CD4-positive, alpha-beta T cell treated with Interferon gamma for 1 hour (primary cell): Measurements from ENCODE around the gene ADSL.

ENCODE experiments used
- DNase-seq: peaks from one replicate; pipeline ENCODE4 v3.0.0-alpha.2; 2020

The ADSL gene

DNA sequence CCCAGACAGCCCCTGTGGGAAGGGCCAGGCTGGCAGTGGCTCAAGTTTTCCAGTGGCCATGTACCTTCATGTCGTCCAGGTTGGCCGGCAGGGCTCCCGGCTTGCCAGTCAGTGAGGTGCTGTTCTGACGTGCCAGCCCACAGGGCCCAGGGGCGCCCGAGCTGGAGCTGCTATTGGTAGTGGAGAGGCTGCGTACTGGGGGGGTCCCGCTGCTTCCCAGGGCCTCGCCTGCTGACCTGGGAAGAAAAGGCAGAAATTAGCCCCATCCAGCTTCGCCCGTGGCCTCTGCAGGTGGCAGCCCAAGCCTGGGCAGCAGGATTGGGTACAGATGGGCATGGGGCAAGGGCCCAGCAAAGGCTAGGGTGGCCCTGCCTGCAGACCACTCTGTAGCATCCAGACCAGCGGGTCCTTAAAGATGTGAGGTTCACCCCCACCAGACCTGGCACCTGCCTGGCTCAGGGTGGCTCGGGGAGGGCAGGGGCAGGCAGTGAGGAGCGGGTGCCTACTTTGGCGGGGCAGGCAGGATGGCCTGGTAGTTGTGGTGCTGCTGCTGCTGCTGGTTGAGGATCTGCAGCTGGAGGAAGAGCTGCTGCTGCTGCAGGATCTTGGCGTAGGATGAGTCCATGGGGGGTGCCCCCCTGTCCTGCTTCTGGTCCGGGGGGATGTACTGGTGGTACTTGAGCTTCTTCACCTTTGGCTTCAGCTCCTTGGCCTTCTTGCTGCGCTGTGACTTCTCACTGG is 74.2 kb downstream of the ADSL start:
- DNase-seq: no peak

DNA sequence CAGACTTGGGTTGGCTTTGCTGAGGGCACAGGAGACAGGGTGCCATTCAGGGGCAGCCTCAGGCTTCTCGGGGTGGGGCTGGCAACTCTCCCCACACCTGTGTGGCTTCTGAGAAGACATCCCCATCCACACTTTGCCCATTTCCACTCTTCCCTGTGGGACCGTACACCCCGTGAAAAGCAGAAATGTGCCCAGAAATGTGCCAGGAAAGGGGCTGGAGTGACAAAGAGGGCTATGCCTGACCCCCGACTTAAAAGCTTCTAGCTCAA is 74.7 kb downstream of the ADSL start:
- no peak for DNase-seq

DNA sequence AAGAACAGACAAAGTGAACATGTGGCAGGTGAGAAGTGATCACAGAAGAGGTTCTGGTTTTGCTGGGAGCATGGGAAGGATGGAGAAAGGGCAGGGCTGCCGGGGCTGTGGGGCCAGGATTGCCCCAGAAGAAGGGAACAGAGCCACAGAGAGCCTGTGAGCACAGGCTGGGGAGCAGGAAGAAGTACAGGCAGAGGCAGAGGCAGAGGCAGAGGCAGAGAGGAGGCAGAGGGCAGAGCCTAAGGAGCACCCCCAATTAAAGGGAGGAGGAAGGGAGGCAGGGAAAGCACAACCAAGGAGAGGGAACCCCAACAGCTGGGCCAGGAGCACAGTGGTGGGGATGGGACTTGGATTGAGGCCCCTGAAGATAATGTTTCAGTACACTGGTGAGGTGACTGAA is 75.6 kb downstream of the ADSL start:
- DNase-seq: no peak

DNA sequence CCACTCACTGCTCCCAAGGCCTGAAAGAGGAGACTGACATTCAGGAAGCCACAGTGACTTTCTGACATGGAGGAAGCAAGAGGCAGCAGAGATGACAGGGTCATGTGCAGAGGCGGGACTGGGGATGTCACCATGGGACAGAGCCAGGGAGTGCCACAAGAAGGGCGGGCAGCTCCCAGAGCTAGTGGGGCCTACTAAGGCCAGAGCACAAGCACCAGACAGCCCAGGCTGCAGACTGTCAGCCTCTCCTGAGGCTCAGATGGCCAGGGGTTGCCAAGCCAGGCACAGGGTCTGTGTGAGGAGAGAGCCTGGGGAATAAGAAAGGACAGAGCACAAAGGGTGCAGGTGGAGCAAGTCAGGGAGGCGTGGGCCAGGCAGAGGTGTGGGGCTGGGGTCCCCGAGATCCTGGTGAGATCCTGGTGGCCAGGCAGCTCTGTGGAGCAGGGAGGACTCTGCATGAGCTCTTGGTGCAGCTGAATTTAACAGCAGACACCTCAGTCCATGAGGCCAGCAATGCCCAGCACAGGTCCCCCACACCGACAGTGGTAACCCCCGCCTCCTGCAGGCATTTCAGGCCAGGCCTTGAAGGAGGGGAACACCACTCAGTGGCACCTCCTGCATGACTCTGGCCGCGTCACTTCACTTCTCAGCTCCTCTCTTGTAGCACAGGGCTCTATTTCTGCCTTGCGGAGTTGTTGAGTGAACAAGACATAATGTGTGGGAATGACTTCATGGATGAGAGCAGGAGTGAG is 76.4 kb downstream of the ADSL start:
- no peak for DNase-seq

DNA sequence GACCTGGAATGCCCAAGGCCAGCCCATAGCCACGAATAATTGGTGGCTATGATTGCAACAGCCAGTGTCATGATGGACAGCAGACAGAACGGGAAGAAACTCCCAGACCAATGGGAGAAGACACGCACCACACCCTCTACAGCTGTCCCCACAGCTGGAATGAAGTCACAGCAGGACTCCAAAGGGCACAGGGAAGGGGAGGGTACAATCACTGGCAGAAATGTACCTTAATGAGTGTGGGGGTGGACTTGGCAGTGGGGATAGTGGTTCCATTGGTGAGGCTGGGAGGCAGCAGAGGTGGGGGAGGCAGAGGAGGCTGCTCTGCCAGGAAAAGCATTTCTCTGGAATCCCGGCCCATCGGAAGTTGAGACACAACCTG is 77.0 kb downstream of the ADSL start:
- no peak for DNase-seq

DNA sequence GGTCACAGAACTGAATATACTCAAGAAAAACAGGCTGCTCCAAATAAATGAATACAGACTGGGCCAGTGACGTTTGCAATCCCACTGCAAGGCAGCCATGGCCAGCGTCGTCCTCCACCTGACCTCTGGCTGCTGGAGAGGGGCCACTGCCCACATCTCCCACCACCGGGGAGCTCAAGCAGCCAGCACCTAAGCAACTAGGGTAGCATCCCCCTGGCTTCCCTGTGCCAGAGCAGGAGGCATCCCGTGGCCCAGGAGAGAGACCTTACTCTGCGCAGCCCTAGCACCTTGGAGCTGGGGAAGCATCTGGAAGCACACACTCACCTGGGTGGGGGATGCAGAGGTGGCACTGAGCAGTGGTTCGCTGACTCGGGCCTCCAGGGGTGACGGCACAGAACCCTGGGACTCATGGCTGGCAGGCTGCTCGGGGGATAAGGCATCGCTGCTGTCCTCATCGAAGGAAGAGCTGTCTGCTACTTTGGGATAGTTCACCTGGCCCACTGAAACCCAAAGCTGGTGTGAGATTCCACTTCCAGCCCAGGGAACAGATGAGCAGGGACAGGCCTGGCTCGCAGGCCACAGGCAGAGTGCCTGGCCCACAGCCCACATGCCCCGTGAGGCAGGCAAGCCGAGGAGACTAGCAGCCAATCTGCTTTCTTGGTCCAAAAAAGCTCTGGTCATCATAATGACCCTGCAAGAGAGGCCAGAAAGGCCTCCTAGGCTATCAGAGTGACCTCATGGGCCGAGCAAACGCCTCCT is 77.8 kb downstream of the ADSL start:
- DNase-seq: no peak

DNA sequence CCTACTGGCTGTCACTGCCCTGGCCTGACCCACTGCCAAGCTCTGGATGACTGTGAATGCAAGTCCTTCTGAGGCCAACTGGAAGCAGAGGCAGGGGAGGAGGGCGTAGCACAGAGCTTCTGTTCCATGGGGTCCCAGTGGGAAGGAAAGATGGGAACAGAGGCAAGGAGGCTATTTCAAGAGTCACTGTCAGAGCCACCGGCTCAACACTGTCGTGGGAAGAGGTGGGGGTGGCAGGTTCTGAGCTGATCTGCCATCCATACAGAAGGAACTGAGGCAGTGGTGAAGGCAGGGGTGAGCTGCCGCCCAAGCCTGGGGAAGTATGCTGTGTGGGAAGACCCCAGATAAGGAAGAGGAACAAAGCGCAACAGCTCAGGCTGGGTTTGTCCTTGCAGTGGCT is 78.8 kb downstream of the ADSL start:
- DNase-seq: no peak

DNA sequence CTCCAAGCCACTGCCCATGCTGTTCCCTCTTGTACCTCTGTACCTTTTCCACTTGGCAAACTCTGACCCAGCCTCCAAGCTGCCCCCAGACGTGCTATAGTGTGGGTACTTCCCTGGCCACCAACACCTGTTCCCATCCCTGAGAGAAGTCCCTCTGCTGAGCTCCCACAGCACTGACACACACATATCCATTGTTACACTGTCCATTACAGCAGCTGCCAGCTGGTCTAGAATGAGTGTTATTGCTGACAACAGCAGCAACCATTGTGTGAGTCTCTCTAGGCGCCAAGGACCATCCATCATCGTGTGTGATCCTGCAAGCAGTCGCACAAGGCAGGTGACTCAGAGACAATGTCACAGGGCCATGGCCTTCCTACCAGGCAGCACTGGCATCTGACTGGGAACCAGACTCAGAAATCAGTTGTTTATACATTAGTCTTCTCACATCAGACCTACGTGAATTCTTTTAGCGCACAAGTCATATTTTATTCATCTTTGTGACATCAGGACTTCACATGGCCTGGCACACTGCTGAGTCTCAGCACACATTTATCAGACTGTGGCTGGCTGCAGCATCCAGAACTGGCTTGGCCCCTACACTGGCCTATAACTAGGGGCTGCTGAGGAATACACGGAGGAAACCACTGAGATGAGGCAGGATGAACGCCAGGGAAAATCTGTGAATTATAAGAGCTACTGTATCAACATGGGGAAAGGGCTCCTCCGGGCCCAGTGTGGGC is 80.5 kb downstream of the ADSL start:
- DNase-seq: no peak

DNA sequence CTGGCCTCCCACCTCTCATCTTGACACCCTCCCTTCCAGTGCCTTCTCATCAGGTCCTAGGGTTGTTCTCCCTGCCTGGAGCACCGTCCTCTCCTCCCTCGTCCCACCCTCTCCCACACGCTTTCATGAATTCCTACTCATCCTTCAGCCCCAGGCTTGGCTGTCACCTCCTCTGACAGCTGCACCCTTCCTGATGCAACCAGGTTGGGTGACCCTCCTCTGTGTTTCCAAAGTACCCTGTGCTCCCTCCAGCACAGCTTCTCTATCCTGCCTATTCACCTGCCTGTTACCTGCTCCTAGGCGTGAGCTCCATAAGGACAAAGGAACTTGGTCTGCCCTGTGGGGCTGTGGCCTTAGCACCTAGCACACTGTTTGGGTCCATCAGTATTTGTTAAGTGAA is 82.5 kb downstream of the ADSL start:
- no peak for DNase-seq

DNA sequence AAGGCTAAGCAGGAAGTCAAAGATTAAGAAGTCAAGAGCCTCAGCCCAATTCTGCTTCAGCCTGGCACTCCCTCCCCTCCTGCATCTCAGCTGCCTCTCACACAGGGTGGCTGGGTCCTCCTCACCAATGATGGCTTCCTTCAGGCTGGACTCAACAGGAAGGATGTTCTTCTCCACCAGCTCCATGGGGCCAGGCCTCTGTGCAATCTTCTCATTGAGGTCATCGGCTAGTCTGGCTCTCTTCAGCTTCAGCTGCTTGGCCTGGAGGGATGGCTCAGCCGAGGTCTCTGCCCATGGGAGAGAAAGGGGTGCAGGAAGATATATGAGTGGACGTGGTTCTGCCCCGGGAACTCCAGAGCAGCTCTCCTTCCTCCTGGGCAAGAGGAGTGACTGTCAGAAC is 83.2 kb downstream of the ADSL start:
- DNase-seq: no peak

DNA sequence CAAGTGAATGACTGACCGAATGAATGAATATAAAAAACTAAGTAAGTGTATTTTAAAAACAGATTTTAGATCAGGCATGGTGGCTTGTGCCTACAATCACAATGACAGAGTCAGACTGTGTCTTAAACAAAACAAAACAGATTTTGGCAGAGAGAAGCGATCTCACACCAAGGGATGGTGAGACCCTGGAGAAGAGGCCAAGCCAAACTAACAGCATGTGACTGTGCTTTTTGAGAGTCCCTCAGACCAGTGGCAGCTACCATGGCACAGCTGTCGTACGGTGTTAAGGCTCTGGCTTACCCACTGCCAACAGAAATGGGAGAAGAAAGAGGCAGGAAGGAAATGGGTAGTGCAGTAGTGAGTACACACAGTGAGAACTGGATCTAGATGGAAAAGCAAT is 84.7 kb downstream of the ADSL start:
- no peak for DNase-seq

DNA sequence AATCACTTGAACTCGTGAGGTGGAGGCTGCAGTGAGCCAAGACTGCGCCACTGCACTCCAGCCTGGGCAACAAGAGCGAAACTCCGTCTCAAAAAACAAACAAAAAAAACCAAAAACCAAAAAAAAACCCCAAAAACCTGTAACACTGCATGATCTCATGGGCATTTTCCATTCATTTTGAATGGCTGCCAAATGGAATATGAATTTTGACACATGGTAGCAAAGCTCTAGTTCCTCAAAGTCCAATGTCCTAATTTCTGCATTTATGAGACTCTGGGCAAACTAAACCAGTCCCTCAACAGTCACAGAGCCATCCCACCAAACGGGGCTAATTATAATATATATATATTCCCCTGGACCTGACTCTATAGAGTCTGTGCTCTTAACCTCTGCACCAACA is 85.9 kb downstream of the ADSL start:
- no peak for DNase-seq

DNA sequence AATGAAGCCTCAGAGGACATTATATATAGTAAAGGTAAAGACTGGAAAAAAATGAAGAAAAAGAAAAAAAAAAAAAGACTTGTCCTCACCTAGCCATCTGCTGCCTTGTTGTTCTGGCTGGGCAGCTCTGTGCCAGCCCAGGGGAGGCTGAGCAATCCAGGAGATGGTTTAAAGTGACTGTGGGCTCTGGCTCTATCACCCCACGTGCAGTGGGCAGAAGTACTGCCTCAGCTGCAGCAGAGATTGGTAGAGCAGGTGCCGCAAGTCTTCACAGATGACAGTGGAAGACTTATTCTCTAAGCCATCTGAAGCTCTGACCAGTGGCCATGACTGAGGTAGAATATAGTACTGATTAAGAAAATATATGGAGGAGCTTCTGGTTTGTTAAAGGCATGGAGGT is 86.3 kb downstream of the ADSL start:
- DNase-seq: no peak

DNA sequence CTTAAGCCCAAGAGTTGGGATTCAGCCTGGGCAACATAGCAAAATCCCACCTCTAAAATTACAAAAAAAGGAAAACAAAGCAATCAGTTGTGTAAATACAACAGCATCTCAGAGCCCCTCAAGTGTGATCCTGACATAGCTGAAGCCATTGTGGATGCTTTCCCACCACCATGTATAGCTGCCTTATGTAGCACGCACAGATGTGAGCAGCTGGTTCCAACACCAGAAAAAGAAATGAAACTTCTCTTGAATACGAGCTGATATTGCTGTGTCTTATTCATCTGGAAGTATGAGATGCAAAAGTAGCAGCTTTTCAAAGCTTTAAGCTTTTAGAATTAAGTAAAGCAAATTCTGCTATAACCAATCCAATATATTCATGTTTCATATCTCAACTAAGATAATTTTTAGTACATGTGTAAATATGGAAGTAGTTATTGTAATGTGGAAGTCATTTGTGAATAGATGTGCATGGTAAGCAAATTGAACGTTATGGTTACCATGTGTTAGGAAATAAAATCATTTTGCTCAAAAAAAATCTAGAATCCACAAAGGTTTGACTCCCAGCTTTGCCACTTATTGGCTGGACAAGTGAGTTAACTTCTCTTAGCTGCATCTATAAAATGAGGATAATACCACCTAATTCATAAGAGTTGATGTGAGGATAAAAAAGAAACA is 87.3 kb downstream of the ADSL start:
- no peak for DNase-seq

DNA sequence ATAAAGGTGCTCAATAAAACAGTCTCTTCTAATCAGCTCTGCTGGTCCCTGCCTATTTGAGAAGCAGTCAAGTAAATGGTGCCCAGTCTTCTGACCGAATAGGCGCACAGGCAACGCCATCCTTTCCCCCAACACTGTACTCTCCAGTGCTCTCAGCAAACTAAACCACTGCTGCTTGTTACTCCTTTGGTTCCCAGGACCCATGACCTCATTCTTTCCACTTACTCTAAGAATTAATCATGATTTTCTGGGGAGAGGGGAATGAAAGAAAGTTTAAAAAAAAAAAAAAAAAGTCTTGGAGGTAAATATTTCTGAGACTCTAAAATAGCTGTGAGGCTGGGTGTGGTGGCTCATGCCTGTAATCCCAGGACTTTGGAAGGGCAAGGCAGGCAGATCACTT is 87.8 kb downstream of the ADSL start:
- no peak for DNase-seq

DNA sequence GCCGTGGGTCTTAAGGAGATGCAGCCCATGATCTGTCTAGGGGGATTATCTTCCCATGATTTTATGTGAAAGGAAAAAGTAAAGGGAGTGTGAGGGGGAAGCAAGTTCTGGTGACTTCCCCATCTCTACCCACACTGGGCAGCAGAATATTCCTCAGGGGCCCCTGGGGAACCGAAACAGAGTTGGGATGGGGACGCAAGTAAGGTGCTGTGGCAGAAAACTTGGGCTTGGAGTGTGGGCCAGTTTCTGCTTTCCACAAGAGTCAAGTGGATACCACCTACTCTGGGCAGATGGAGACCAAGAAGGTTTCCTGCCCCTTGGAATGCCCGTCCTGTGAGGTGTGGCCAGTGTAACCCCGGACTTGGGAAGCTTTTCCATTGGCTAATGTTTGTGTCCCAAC is 88.4 kb downstream of the ADSL start:
- DNase-seq: no peak

DNA sequence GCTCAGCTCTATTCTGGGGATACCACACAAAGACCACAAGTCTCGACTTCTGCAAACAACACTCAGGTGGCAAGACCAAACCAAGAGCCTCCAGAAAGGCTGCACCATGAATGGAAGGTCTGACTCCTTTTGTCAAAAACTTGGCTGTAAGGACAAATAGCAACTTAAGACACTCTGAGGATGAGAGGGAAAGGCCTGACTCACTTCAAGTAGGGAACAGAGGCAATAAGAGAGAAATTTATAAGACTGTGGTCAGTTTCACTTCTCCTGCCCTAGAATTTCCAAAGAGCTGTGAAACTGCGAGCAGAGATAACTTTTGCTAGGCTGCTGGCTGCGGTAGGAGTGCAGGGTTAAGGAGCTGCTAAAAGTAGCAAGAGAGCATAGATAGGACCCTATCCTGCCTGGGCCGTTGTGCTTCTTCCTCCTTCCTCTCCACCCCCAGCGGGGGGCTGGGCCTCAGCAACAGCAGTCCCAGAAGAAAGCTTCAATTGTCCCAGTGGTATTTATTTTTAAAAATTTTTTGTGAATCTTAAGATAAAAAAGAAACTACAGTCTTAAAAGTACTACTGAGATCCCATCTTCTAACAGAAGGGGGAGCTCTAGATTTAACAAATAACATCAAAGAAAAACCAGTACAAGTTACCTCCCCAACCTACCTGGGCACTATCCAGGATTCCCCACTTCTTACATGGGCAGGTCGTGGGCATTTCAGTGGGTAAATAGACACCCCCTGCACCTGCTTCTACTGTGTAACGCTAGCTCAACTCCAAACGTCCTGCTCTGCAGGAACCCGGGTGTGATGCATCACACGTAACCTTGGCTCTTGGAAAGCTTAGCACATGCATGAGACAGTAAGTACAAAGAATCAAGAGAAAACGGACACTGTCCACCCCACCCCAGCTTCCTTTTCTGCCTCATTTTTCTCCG is 90.5 kb downstream of the ADSL start:
- peak; percentile 36 for DNase-seq
